ENCODE data around the gene TRAPPC11.
A peak's percentile ranks its signal among the peaks of the same experiment; 100 is the strongest.
"Not testable (repeated sequence)": the region's sequence is repeated elsewhere in the genome, so short reads cannot be mapped to it uniquely, and the experiment has no call there.

Gene TRAPPC11

GRCh38 chr4:183659029-183659871 lies at the start of gene TRAPPC11, which contains the start of gene RWDD4:
Gene TRAPPC11, plus strand, starts transcription at chr4:183659293. Its CDS starts 4,575 bp downstream, at chr4:183663868.
Gene RWDD4, minus strand, starts transcription at chr4:183659185. Its CDS starts 233 bp downstream, at chr4:183658952.
- DNase-seq: peak; percentile 89

- no peak for DNase-seq
These were observed 49.1 kb upstream of the TRAPPC11 start for GRCh38 chr4:183610033-183610432.

- DNase-seq: no peak
These were observed 48.5 kb upstream of the TRAPPC11 start for GRCh38 chr4:183610613-183611012.

- no peak for DNase-seq
These were observed 47.8 kb upstream of the TRAPPC11 start for GRCh38 chr4:183611210-183611830.

- no peak for DNase-seq
These were observed 46.5 kb upstream of the TRAPPC11 start for GRCh38 chr4:183612329-183613250.

- DNase-seq: no peak
These were observed 42.0 kb upstream of the TRAPPC11 start for GRCh38 chr4:183617075-183617474.

GRCh38 chr4:183618681-183619080 lies 40.4 kb upstream of the TRAPPC11 start:
- no peak for DNase-seq

- no peak for DNase-seq
These were observed 38.7 kb upstream of the TRAPPC11 start for GRCh38 chr4:183620421-183620820.

GRCh38 chr4:183621875-183622274 lies 37.2 kb upstream of the TRAPPC11 start:
- no peak for DNase-seq

- no peak for DNase-seq
These were observed 34.5 kb upstream of the TRAPPC11 start for GRCh38 chr4:183624548-183624947.

- no peak for DNase-seq
These were observed 32.9 kb upstream of the TRAPPC11 start for GRCh38 chr4:183626168-183626567.

- not testable (repeated sequence) for DNase-seq
These were observed 31.8 kb upstream of the TRAPPC11 start for GRCh38 chr4:183627286-183627685.

- DNase-seq: no peak
These were observed 31.0 kb upstream of the TRAPPC11 start for GRCh38 chr4:183627979-183628588.

- DNase-seq: no peak
These were observed 27.4 kb upstream of the TRAPPC11 start for GRCh38 chr4:183631577-183632198.

- DNase-seq: no peak
These were observed 26.4 kb upstream of the TRAPPC11 start for GRCh38 chr4:183632689-183633088.

GRCh38 chr4:183633476-183634400 lies 25.4 kb upstream of the TRAPPC11 start:
- no peak for DNase-seq

GRCh38 chr4:183635321-183635720 lies 23.8 kb upstream of the TRAPPC11 start:
- DNase-seq: no peak

GRCh38 chr4:183635741-183636140 lies 23.4 kb upstream of the TRAPPC11 start:
- no peak for DNase-seq

- no peak for DNase-seq
These were observed 22.6 kb upstream of the TRAPPC11 start for GRCh38 chr4:183636503-183636902.

GRCh38 chr4:183636923-183637322 lies 22.2 kb upstream of the TRAPPC11 start:
- DNase-seq: no peak

GRCh38 chr4:183637461-183637860 lies 21.6 kb upstream of the TRAPPC11 start:
- DNase-seq: no peak

Data from activated T-cell treated with anti-CD3 and anti-CD28 coated beads for 4 hours (primary cell).